Hematopoietic multipotent progenitor cell (in vitro differentiated cells): ENCODE measurements around the gene OR2S2. TPM values are rescaled to one million over a fixed set of nuclear protein-coding genes. Genes with fewer than 3 reads are reported as not detected.
"Not testable (repeated sequence)": the region's sequence is repeated elsewhere in the genome, so short reads cannot be mapped to it uniquely, and the experiment has no call there.

Source experiments
- DNase-seq, 3 donors: peaks; one replicate each; pipeline ENCODE4 v3.0.0-alpha.2; 2011 to 2015; ENCODE audit warnings: low read depth in 2 of 3, low spot score in 2 of 3
- total RNA-seq: library from RNA; depleted of rRNA; stranded (reverse); fragments of >200 nt; gene quantifications from one replicate; pipeline ENCODE4 v1.2.3, GENCODE V29; 2012

OR2S2 gene
- total RNA-seq, result not detected

DNA sequence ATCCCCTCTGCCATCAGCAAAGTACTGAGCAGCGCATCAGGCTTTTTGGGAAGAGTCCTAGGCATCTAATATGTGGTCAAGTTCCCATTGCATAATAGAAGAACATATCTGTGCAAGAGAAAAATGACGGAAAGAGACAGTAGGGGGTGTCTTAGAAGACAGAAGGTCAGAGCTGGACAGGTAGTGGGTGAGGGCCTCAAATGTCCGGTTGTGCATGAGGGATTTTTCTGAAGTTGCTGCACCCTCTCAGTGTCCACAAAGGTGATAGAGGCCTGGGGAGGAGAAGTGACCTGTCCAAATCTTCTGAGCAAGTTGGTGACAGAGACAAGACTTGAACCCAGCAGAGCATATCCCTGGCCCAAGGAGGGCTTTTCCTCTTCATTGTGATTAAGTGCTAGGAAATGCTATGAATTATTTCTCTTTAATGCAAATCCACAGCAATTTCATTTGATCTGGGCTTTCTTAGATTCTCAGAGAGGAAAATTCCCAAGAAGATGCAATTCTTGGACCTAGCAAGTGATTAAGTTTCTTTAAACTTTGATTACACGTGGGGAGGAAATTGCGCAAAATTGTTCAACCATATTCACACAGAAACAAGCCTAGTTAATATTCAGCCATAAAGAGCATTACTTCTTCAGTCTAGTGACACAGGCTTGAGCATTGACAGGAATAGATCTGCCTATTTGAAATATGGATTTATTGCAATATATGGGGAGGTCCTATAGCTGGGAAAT, at the start of gene OR2S2:
Gene OR2S2 (minus strand): TSS at position 51 of the 734 bp plus-strand sequence. CDS start 56 bp downstream, outside the sequence.
- DNase-seq, result no peak

GRCh38 chr9:36007316-36007708, 49.4 kb upstream of the OR2S2 start:
- DNase-seq, result peak in 1 of 3 donors; percentile 28

GRCh38 chr9:36006549-36007315, 48.8 kb upstream of the OR2S2 start:
- peak in 2 of 3 donors; percentile 16 to 69 for DNase-seq

GRCh38 chr9:36005891-36006290, 47.9 kb upstream of the OR2S2 start:
- no peak for DNase-seq

- no peak for DNase-seq
Observed at GRCh38 chr9:35998333-35998732, 40.4 kb upstream of the OR2S2 start.

- DNase-seq, result not testable (repeated sequence)
Observed at GRCh38 chr9:35997016-35997415, 39.1 kb upstream of the OR2S2 start.

- DNase-seq, result no peak
Observed at GRCh38 chr9:35996358-35996970, 38.5 kb upstream of the OR2S2 start.

DNA sequence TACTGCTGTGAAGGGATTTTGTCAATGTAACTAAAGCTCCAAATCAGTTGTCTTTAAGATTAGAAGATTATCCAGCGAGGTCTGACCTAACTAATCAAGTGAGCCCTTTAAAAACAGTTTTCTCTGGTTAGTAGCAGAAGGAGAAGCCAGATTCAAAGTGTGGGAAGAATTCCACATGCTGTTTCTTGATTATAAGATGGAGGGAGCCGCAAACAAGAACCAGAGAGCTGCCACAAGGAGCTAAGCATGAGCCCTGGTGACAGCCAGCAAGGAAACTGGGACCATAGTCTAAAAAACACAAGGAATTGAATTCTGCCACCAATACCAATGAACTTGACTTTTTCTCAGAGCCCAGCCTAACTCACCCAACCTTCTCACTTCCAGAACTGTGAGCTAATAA, 37.0 kb upstream of the OR2S2 start:
- no peak for DNase-seq

DNA sequence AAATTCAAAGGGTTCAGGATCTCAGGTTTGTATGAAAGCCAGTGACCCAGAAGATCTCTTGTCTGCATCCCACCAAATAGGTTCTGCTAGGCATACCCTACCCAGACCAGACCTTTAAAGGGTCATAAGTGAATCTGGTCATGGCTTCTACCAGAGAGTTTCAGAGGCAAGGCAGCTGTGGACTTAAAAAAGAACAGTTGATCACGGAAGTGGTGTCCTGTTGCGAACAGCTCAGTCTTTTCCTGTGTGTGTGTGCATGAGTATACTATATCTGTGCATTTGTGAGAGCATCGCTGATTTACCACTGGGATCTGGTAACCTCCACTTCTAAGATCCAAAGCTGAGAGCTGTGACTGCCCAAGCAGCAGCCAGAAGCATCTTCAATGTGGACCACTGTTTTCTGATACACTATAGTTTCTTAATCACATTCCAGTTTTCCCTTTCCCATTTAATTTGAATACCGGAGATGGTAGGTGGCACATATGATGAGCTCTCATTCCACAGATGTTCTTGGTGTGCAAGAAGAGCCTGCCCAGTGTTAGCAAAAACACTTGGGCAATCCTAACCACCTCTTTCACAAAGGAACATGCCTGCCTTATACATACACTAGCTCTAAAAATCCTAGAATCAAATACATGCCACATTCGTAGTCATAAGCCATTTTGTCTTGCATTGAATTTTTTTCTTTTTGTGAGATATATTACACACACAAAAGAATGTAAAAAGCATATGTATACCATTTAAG, 36.2 kb upstream of the OR2S2 start:
- DNase-seq, result no peak

- not testable (repeated sequence) for DNase-seq
Observed at GRCh38 chr9:35993136-35993535, 35.2 kb upstream of the OR2S2 start.

- DNase-seq, result no peak
Observed at GRCh38 chr9:35990155-35990554, 32.2 kb upstream of the OR2S2 start.

DNA sequence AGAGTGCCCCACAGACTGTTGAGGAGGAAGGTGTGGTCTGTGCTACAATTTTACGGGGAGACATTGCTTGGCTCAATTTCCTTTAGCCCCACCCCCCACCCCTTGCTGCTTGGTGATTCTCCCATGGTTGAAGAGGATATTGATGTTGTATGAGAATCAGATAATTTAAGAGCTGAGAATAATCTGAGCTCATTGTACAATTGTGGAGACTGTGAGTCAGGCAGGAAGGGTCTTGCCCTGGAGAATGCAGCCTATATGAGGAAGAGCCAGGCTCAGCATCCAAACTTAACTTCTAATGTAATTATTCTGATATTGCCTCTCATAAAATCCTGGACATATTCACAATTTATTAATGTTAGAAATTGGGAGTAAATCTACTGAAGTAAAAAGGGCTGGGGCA, 26.1 kb upstream of the OR2S2 start:
- DNase-seq, result no peak

GRCh38 chr9:35981699-35982098, 23.7 kb upstream of the OR2S2 start:
- no peak for DNase-seq

GRCh38 chr9:35980289-35981011, 22.5 kb upstream of the OR2S2 start:
- DNase-seq, result no peak

DNA sequence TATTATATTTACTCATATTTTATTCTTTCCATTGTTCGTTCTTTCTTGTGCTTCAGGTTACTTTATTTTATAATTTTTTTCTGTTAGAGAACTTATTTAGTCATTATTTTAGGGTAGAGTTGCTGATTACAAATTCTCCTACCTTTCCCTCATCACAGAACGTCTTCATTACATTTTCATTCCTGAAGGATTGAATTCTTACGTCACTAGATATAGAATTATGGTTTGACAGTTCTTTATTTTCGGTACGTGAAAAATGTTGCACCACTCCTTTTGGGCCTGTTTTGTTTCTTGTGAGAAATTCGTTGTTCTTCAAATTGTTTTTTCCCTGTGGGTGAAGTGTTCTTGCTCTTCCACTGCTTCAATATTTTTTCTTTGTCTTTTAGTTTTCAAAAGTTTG, 20.8 kb upstream of the OR2S2 start:
- no peak for DNase-seq

DNA sequence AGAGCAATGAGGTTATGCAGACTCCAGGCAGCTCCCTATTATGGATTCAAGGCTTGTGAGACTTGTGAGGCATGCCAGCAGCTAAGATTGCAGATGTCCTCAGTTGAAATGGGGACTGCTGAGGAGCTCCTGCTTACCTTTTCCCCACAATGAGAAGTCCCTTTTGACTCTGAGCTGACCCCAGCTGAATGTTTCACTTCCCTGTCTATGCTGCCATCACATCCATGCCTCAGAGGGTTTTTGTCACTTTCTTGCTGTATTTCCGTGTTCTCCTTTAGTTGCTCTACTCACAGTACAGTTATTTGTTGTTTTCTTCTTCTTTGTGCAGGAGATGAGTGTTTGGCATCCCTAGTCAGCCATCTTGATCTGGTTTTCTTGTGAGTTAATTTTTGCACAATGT, 18.8 kb upstream of the OR2S2 start:
- no peak for DNase-seq

- DNase-seq, result no peak
Observed at GRCh38 chr9:35974800-35975199, 16.8 kb upstream of the OR2S2 start.

DNA sequence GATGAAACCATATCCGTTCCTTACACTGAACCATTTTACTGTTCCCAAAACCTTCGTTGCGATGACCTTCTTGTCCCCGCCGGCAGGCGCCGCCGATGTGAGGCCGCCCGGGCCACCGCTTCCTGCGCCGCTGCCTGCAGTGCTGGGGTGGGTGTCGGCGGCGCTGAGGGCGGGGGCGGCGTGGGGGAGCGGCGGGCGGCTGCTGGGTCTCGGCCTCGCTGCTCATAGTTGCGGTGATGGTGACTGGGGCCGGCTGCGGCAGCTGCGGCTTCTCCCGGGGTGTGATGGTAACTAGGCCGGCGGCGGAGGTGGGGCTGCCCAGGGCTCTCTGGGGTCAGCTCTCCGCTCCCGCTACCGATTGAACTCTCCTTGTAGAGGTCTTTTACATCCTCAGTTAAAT, 14.1 kb upstream of the OR2S2 start:
- DNase-seq, result peak in 2 of 3 donors; percentile 49 to 50

DNA sequence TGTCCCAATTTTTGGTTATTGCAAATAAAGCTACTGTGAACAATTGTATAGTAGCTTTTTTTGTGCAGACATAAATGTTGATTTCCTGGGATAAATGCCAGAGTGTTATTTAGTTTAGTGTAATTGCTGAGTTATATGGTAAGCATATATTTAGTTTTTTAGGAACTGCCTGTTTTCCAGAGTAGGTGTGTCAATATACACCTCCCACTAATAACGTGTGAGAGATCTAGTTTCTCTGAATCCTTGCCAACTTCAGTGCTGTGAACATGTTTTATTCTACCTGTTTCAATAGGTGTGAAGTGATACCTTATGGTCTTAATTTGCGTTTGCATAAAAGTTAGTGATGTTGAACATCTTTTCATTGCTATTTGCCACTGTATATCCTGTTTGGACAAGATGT, 9.1 kb upstream of the OR2S2 start:
- DNase-seq, result no peak

- no peak for DNase-seq
Observed at GRCh38 chr9:35966433-35966832, 8.5 kb upstream of the OR2S2 start.
